Ovary (tissue), 9 donors: ENCODE results near the gene TSPAN7. TPM values are rescaled to one million over a fixed set of nuclear protein-coding genes. Genes with fewer than 3 reads are reported as not detected.

Experiments used
- DNase-seq, 5 donors: peaks; one replicate each; pipeline ENCODE4 v3.0.0-alpha.2; 2019 to 2020
- H3K27ac ChIP-seq, 2 donors: fragments of 200-600 bp; one replicate each; pipeline versions ENCODE4 v1.5.1 to v1.8.0; 2019 to 2022
- H3K27me3 ChIP-seq: fragments of 200-600 bp; one replicate; pipeline ENCODE4 v1.8.0; 2022
- H3K36me3 ChIP-seq: fragments of 200-600 bp; sonication (generic); one replicate; pipeline ENCODE4 v1.5.1; 2019
- H3K4me1 ChIP-seq: one replicate; pipeline ENCODE4 v1.8.1; 2013; ENCODE audit warnings: mild to moderate bottlenecking, moderate library complexity; ENCODE audit not compliant: insufficient read depth
- H3K4me3 ChIP-seq: fragments of 200-600 bp; sonication (generic); one replicate; pipeline ENCODE4 v1.5.1; 2017
- H3K9me3 ChIP-seq, 2 donors: fragments of 200-600 bp in 1 of 2; sonication (generic) in 1 of 2; one replicate each; pipeline versions ENCODE4 v1.5.1 to v1.8.1; 2013 to 2019; ENCODE audit warnings: mild to moderate bottlenecking in 1 of 2, moderate library complexity in 1 of 2
- CTCF ChIP-seq, 3 donors: fragments of 450-650 bp in 2 of 3; fragments of 200-600 bp in 1 of 3; IDR thresholded peaks; one replicate each; pipeline versions ENCODE4 v1.5.1 to v1.8.0; 2016 to 2022; ENCODE audit warnings: antibody characterized with exemption in 3 of 3, mild to moderate bottlenecking in 1 of 3
- EP300 ChIP-seq: sonication (generic); formaldehyde crosslinking; IDR thresholded peaks from one replicate; pipeline ENCODE4 v1.6.1; 2017; ENCODE audit warnings: antibody characterized with exemption
- POLR2A ChIP-seq: fragments of 450-650 bp; IDR thresholded peaks from one replicate; pipeline ENCODE4 v1.6.1; 2017; ENCODE audit warnings: antibody characterized with exemption, mild to moderate bottlenecking, moderate library complexity
- WGBS, 3 donors: extraction: QIAGEN DNeasy Blood & Tissue Kit in 1 of 3; methylation state at CpG; one replicate each; pipeline versions ENCODE4 v1.1.5 to v1.1.7; 2013 to 2017; 5-methylcytosine and 5-hydroxymethylcytosine counted together
- intact Hi-C, 4 donors: fragments of 100-400 bp; cut with DNase I; formaldehyde crosslinking; loops; one replicate each; pipeline versions ENCODE4 v1.11.0 to v1.15.1; 2022 to 2023
- polyA plus RNA-seq, 2 donors: library from polyadenylated mRNA; stranded (reverse); fragments of 200-250 nt in 1 of 2; fragments of 350-450 nt in 1 of 2; fragmentation: Illumina TruSeq in 1 of 2; extraction: RNeasy Lipid Tissue Mini Kit (QIAGEN cat#74804) in 1 of 2; gene quantifications; one replicate each; pipeline ENCODE4 v1.2.3, GENCODE V29; 2013 to 2014
- total RNA-seq, 7 donors: library from RNA; depleted of rRNA in 2 of 7; stranded (reverse); fragments of >200 nt in 2 of 7; fragmentation: NEBNext Ultra II Directional in 3 of 7; extraction: Animal tissue kit (Norgen Biotek cat#: 25700) in 3 of 7; gene quantifications; one replicate each; pipeline versions ENCODE4 v1.1.0 to v1.2.4, GENCODE V29; 2016 to 2023
- donor health status: DM: no; HTN: no; CAD: no; lungs with moderate emphysema.
- donor health status: DM: no; HTN: no; CAD: no.
- donor health status: Bipolar disorder and iron deficiency.
- donor health status: DM: yes; HTN: yes; CAD: no.
- donor health status: DM: no; HTN: no; CAD: no.
- donor health status: DM: yes; HTN: yes; CAD: no.

The TSPAN7 gene
- total and polyA plus RNA-seq, 9 donors = 8.3 to 84.2 (median 19.5) TPM

- no peaks in the 10 kb centered on the region for H3K36me3 ChIP-seq
- 19 to 32% (median 26%) methylated on average over 1 of the region's 1 CpG for WGBS, 3 donors
- H3K4me1 ChIP-seq = no peaks in the 10 kb centered on the region
- H3K9me3 ChIP-seq = no peaks in the 10 kb centered on the region
- intact Hi-C loops = no loop called here
- no peaks in the 10 kb centered on the region for H3K27me3 ChIP-seq
- H3K4me3 ChIP-seq = no peak overlapping the region
- no peak overlapping the region for H3K27ac ChIP-seq
- no peak for DNase-seq
- TF ChIP-seq POLR2A = no peak
- TF ChIP-seq EP300 = no peak
- no peak for TF ChIP-seq CTCF (IDR thresholded peaks at IDR 0.05)
Observed at GRCh38 chrX:38661103-38661441, 99.7 kb downstream of the TSPAN7 start.

GRCh38 chrX:38661561-38661960, 100.2 kb downstream of the TSPAN7 start:
- 66 to 72% (median 68%) methylated on average over 5 of the region's 5 CpGs for WGBS, 3 donors

GRCh38 chrX:38662640-38663039, 101.3 kb downstream of the TSPAN7 start:
- 12 to 24% (median 21%) methylated on average over 2 of the region's 2 CpGs for whole genome bisulfite sequencing, 3 donors
- Histone ChIP-seq H3K4me3 (no peak overlapping the region), H3K9me3 (no peaks in the 10 kb centered on the region), H3K27ac (no peak overlapping the region), H3K4me1 (no peaks in the 10 kb centered on the region), H3K36me3 (no peaks in the 10 kb centered on the region), H3K27me3 (no peaks in the 10 kb centered on the region)
- DNase-seq = no peak
- intact Hi-C loops = no loop called here
- TF ChIP-seq CTCF (IDR thresholded peaks at IDR 0.05) = no peak
- TF ChIP-seq POLR2A = no peak
- no peak for TF ChIP-seq EP300

More at GRCh38 chrX:38661561-38661960, 100.2 kb downstream of the TSPAN7 start:
- no peak for DNase-seq
- intact Hi-C loops = no loop called here
- H3K9me3 ChIP-seq = no peaks in the 10 kb centered on the region
- no peak for TF ChIP-seq EP300
- TF ChIP-seq CTCF (IDR thresholded peaks at IDR 0.05) = no peak
- no peak for TF ChIP-seq POLR2A
- H3K36me3 ChIP-seq = no peaks in the 10 kb centered on the region
- no peak overlapping the region for H3K27ac ChIP-seq
- H3K4me3 ChIP-seq = no peak overlapping the region
- H3K27me3 ChIP-seq = no peaks in the 10 kb centered on the region
- H3K4me1 ChIP-seq = no peaks in the 10 kb centered on the region

- intact Hi-C loops = no loop called here
- Histone ChIP-seq H3K4me1 (no peaks in the 10 kb centered on the region), H3K4me3 (no peak overlapping the region), H3K36me3 (no peaks in the 10 kb centered on the region), H3K27ac (no peak overlapping the region), H3K27me3 (no peaks in the 10 kb centered on the region), H3K9me3 (no peaks in the 10 kb centered on the region)
- TF ChIP-seq EP300 (no peak), POLR2A (no peak), CTCF (IDR thresholded peaks at IDR 0.05) (no peak)
- WGBS, 3 donors = 10 to 15% (median 13%) methylated on average over 5 of the region's 5 CpGs
- DNase-seq = no peak
Observed at GRCh38 chrX:38664285-38664684, 102.9 kb downstream of the TSPAN7 start.

DNA sequence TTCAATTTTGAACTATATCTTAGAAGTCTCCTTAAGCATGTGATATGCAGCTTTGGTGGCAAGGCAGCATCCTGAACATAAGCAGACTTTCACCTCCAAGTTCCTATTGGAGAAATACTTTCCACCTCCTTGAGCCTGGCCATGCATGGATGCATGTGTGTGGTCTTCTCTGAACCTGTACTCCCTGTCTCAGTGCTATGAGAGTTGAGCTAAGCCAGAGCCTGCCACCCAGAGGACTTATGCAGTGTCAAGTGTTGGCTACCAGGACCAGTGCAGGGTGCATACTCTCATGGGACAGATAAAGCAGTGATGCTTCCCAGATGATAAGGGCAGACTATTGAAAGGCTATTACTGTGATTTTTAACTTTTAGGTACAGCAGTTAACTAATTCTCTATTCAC, 105.6 kb downstream of the TSPAN7 start:
- TF ChIP-seq POLR2A (no peak), EP300 (no peak), CTCF (IDR thresholded peaks at IDR 0.05) (no peak)
- Histone ChIP-seq H3K9me3 (no peaks in the 10 kb centered on the region), H3K27ac (no peak overlapping the region), H3K36me3 (no peaks in the 10 kb centered on the region), H3K4me1 (no peaks in the 10 kb centered on the region), H3K27me3 (no peaks in the 10 kb centered on the region), H3K4me3 (no peak overlapping the region)
- intact Hi-C loops = no loop called here
- DNase-seq = no peak
